A673 (cell line): ENCODE data around the gene PTCH1. TPM values are rescaled to one million over a fixed set of nuclear protein-coding genes. Genes with fewer than 3 reads are reported as not detected.

Experiments used
- BruUV-seq: library from RNA; stranded (reverse); fragments of 400-500 nt; replicated peaks from 2 replicates; lab custom pipeline; 2021; lab: Mats Ljungman, UMichigan
- CTCF ChIA-PET: fragments of 300-600 bp; sonication (Branson Sonifier 250); formaldehyde crosslinking; loops from one replicate; lab custom pipeline; 2022; ENCODE audit warnings: antibody characterized with exemption; lab: Charles Lee
- POLR2A ChIA-PET: fragments of 300-600 bp; sonication (Branson Sonifier 250); formaldehyde crosslinking; loops from one replicate; lab custom pipeline; 2022; ENCODE audit warnings: antibody characterized with exemption; ENCODE audit not compliant: low non-redundant PET; lab: Charles Lee
- DNase-seq: peaks from one replicate; pipeline ENCODE4 v3.0.0-alpha.2; 2015; ENCODE audit warnings: low spot score
- H3K27ac ChIP-seq: fragments of 200-600 bp; sonication (generic); 2 replicates; pipeline ENCODE4 v1.5.1; 2016; ENCODE audit warnings: mixed run types, low read depth, mild to moderate bottlenecking, mixed read lengths, antibody characterized with exemption, low read length; ENCODE audit not compliant: poor library complexity, severe bottlenecking
- H3K27me3 ChIP-seq: fragments of 200-600 bp; sonication (generic); replicated peaks from 2 replicates; pipeline ENCODE4 v1.6.1; 2017; ENCODE audit warnings: mixed run types, low read depth, mild to moderate bottlenecking, mixed read lengths, antibody characterized with exemption, low read length; ENCODE audit not compliant: insufficient read depth, poor library complexity
- H3K36me3 ChIP-seq: fragments of 200-600 bp; sonication (generic); 2 replicates; pipeline ENCODE4 v1.6.1; 2016; ENCODE audit warnings: mixed run types, mild to moderate bottlenecking, mixed read lengths, antibody characterized with exemption, low read length; ENCODE audit not compliant: insufficient read depth, poor library complexity, severe bottlenecking
- H3K4me1 ChIP-seq: fragments of 200-600 bp; sonication (generic); 2 replicates; pipeline ENCODE4 v1.6.1; 2017; ENCODE audit warnings: mixed run types, mild to moderate bottlenecking, mixed read lengths, antibody characterized with exemption, low read length; ENCODE audit not compliant: insufficient read depth, poor library complexity, severe bottlenecking
- H3K4me3 ChIP-seq: fragments of 200-600 bp; sonication (generic); 2 replicates; pipeline ENCODE4 v1.5.1; 2016; ENCODE audit warnings: low read depth, mixed run types, mild to moderate bottlenecking, mixed read lengths, low read length; ENCODE audit not compliant: poor library complexity, severe bottlenecking
- H3K9me3 ChIP-seq: fragments of 200-600 bp; sonication (generic); 2 replicates; pipeline ENCODE4 v1.6.1; 2016; ENCODE audit warnings: mixed run types, low read depth, mild to moderate bottlenecking, mixed read lengths, antibody characterized with exemption, low read length; ENCODE audit not compliant: poor library complexity, severe bottlenecking
- EZH2 ChIP-seq: fragments of 200-600 bp; sonication (generic); IDR thresholded peaks from 2 replicates; pipeline ENCODE4 v1.6.1; 2017; ENCODE audit warnings: borderline replicate concordance, low read depth, mild to moderate bottlenecking, mixed read lengths, antibody characterized with exemption, low read length; ENCODE audit not compliant: poor library complexity, severe bottlenecking
- intact Hi-C: fragments of 100-400 bp; cut with micrococcal nuclease; formaldehyde crosslinking; loops from one replicate; pipeline ENCODE4 v1.10.0; 2022; ENCODE audit not compliant: unreplicated experiment
- total RNA-seq: library from RNA; stranded (reverse); gene quantifications from 2 replicates; pipeline ENCODE4 v1.2.3, GENCODE V29; 2021
- TF ChIP-seq, protein P1 (sequence below): fragments of 300-800, 200-600 bp; sonication (generic); conservative IDR thresholded peaks from 2 replicates; pipeline ENCODE4 v1.5.1; 2017; ENCODE audit warnings: low read depth, mild to moderate bottlenecking, antibody characterized with exemption, low read length, moderate library complexity, mixed read lengths

The PTCH1 gene
- total RNA-seq, 1 experiment from 2014 or later = 36.5 TPM

- H3K27ac ChIP-seq = peak overlapping the region; percentile 68
- H3K4me3 ChIP-seq = peak overlapping the region; percentile 14
- H3K27me3 ChIP-seq = no peaks in the 10 kb centered on the region
- peaks cover 2% of the 10 kb centered on the region for H3K36me3 ChIP-seq
- DNase-seq = peak; percentile 91
- TF ChIP-seq EZH2 = no peak
- TF ChIP-seq, protein P1, sequence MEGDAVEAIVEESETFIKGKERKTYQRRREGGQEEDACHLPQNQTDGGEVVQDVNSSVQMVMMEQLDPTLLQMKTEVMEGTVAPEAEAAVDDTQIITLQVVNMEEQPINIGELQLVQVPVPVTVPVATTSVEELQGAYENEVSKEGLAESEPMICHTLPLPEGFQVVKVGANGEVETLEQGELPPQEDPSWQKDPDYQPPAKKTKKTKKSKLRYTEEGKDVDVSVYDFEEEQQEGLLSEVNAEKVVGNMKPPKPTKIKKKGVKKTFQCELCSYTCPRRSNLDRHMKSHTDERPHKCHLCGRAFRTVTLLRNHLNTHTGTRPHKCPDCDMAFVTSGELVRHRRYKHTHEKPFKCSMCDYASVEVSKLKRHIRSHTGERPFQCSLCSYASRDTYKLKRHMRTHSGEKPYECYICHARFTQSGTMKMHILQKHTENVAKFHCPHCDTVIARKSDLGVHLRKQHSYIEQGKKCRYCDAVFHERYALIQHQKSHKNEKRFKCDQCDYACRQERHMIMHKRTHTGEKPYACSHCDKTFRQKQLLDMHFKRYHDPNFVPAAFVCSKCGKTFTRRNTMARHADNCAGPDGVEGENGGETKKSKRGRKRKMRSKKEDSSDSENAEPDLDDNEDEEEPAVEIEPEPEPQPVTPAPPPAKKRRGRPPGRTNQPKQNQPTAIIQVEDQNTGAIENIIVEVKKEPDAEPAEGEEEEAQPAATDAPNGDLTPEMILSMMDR = no peak
- ChIA-PET POLR2A (interaction anchor here (0.6 kb wide), 1 partner anchor 19 kb away, joined by 3 read pairs; no protein-coding TSS in a partner anchor), CTCF (no interaction called here)
- intact Hi-C loops = no loop called here
- no peaks in the 10 kb centered on the region for H3K9me3 ChIP-seq
- peaks cover 82% of the 10 kb centered on the region for H3K4me1 ChIP-seq
- BruUV-seq = no TSS peak
Observed at GRCh38 chr9:95499046-95499676, 17.6 kb downstream of the PTCH1 start.

GRCh38 chr9:95498641-95499040 is 18.1 kb downstream of the PTCH1 start:
- intact Hi-C loops = no loop called here
- H3K27ac ChIP-seq = peak overlapping the region; percentile 68
- POLR2A ChIA-PET = no interaction called here
- peaks cover 2% of the 10 kb centered on the region for H3K36me3 ChIP-seq
- H3K4me3 ChIP-seq = no peak overlapping the region
- H3K9me3 ChIP-seq = no peaks in the 10 kb centered on the region
- peak; percentile 18 for DNase-seq
- H3K27me3 ChIP-seq = no peaks in the 10 kb centered on the region
- no TSS peak for BruUV-seq
- CTCF ChIA-PET = no interaction called here
- TF ChIP-seq, protein P1 = no peak
- no peak for TF ChIP-seq EZH2
- H3K4me1 ChIP-seq = peaks cover 85% of the 10 kb centered on the region

- H3K4me3 ChIP-seq = no peak overlapping the region
- ChIA-PET POLR2A (no interaction called here), CTCF (no interaction called here)
- no TSS peak for BruUV-seq
- peak overlapping the region; percentile 68 for H3K27ac ChIP-seq
- peaks cover 89% of the 10 kb centered on the region for H3K4me1 ChIP-seq
- no peaks in the 10 kb centered on the region for H3K27me3 ChIP-seq
- no peak for DNase-seq
- no peaks in the 10 kb centered on the region for H3K9me3 ChIP-seq
- TF ChIP-seq, protein P1 = no peak
- TF ChIP-seq EZH2 = no peak
- intact Hi-C loops = no loop called here
- peaks cover 2% of the 10 kb centered on the region for H3K36me3 ChIP-seq
Observed at GRCh38 chr9:95497772-95498171, 19.0 kb downstream of the PTCH1 start.
